ENCODE data around the gene MGAT5.
"Not testable (repeated sequence)": the region's sequence is repeated elsewhere in the genome, so short reads cannot be mapped to it uniquely, and the experiment has no call there.

The MGAT5 gene

DNA sequence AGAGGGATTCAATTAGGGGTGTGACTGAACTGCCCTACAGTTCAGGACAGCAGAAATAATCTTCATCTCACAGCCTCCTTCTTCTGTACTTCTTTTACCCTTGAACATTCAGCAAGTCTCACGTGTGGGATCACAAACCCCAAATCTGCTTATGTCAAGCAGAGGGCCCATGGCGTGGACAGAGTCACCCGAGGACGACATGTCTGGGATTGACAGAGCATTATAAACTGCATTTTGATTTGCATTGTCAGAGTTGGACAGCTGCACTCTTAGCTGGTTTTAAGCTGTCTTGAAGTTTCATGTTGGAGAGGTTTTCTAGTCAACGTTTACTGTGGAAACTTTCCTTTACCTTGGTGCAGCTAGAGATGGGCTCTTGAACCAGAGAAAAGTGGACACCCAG lies 26.4 kb downstream of the MGAT5 start:
- no peak for DNase-seq

DNA sequence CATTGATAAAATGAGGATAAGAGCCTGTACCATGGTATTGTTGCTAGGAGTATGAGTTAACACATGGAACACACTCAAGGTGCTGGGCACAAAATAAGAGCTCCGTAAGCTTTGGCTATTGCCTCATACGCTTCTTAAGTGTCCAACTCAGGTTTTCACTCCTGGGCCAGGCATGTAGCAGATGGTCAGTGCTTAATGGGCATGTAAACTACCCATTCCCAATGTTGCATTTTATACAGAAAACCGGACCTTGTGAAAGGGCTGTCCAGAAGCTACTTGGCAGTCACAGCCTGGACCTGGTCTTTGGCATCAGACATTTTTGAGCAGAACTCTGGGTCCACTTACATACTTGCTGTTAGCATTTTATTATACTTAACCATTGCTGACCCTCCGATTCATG lies 26.9 kb downstream of the MGAT5 start:
- DNase-seq = no peak

DNA sequence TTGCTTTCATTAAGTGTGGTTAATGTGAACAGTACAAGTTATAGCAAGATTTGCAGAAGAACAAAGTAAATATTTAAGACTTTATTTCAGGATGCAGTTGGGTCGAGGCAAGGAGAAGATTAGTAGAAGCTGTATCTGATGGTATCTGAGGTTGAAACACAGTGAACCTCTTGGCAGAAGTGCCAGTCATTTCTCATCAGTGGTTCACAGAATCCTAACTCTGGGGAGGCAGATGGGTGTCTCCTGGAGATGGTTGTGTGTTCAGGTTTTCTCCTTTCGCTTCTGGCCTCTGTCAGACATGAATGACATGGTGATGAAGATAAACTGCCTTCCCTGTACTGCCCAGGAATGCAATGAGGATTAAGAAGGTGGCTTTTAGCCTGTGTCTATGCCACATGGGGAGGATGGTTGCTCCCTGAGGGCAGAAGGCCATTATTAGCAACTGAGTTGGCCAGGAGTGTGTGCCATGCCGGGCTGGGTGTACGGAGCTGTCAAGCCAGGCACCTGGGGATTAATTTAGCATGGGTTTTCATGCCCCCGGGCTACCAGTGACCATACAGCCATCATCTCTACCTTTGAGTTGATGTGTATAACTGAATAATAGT lies 28.0 kb downstream of the MGAT5 start:
- no peak for DNase-seq

GRCh38 chr2:134282629-134283400 lies 28.9 kb downstream of the MGAT5 start:
- peak; percentile 52 for DNase-seq

DNA sequence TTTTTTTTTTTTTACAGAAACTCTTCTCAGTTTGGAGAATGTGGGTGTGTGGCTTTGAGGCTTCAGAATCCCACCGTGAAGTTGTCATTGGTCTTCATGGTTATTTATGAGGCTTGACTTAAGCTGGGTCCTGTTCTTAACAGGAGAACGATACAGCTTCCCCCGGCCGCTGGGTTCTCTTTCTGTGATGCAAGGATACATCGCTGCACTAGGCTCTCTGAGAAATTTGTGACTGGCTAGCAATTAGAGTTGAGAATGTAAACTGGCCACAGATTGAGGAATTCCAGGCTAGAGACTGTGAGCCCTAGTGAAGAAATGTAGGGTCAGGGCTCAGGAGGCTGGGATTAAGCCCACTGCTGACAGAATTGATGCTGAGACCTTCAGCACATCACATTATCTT lies 29.8 kb downstream of the MGAT5 start:
- DNase-seq = no peak

- no peak for DNase-seq
Measured at GRCh38 chr2:134284119-134284670, 30.3 kb downstream of the MGAT5 start.

GRCh38 chr2:134287323-134287722 lies 33.5 kb downstream of the MGAT5 start:
- DNase-seq = no peak

DNA sequence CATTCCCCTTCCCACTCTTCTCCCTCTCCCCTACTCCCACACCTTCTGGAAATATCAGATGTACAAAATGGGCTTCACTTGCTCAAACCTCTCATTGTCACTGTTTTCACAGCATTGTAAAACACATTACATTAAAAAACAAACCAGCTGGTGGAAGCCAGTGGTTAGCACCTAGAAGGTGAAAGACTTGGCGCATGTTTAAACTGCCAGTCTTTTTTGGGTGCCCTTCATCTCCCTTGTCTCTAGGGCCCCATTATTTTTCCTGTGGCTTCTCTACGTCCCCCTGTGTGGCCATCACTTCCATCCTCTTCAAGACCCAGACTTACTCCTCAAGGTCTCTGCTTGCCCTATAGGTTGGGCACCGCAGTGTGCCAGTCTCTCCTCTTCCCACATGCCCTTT lies 34.9 kb downstream of the MGAT5 start:
- no peak for DNase-seq

DNA sequence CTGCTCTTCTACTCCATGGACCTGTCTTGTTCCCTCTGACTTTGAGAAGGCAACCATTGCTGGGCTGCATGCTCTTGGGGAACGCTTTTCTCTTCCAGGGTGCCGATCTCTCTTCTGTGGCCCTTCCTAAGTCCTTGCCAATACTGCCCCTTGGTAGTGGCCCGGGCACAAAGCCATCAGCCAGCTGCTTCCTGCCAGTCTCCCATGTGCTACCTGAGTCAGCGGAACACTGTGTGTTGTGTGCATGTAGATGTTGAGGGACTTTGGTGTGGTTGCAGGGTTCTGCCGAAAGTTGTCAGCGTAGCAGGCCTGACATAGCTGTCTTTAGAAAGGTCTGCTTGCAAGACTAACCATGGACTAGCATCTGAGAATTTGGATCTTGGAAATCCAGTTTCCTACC lies 35.4 kb downstream of the MGAT5 start:
- peak; percentile 63 for DNase-seq

DNA sequence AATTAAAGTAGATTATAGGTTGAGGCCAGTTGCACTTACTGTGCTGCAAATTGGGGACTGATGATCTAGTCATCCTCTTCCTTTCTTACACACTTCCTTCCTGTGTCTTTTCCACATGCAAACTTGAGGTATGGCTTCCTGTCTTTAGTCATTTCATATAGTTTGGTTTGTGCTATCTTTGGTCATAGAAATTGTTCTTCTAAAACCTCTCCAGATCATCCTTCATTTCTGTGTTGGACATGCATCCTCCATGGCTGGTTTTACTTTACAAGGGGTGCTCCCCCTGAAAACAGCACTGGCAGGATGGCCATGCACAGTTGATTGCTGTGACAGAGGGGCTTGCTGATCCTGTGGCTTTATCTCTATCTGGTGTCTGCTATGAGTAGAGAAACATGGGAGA lies 36.5 kb downstream of the MGAT5 start:
- peak; percentile 37 for DNase-seq

GRCh38 chr2:134292514-134292913 lies 38.6 kb downstream of the MGAT5 start:
- no peak for DNase-seq

GRCh38 chr2:134293719-134294537 lies 40.1 kb downstream of the MGAT5 start:
- no peak for DNase-seq

- DNase-seq = not testable (repeated sequence)
Measured at GRCh38 chr2:134294598-134294997, 40.7 kb downstream of the MGAT5 start.

- DNase-seq = no peak
Measured at GRCh38 chr2:134295441-134295840, 41.6 kb downstream of the MGAT5 start.

- DNase-seq = no peak
Measured at GRCh38 chr2:134296301-134296700, 42.4 kb downstream of the MGAT5 start.

- DNase-seq = no peak
Measured at GRCh38 chr2:134299334-134299733, 45.5 kb downstream of the MGAT5 start.

DNA sequence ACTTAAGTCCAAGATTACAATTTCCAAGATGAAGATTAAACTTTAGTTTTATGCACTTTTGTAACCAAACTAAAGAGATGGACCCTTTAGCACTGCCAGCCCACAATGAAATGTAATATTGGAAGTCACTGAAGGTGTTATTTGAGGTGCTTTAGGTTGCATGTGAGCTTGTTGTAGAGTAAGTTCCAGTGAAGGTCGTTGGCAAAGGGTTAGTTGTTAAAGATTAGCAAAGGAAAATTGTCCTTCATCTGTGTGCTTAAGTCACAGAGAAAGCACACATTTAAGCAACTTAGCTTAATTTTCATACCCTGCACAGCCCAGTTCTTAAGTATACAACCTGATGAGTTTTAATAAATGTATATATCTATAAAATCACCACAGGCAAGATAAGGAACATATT lies 46.7 kb downstream of the MGAT5 start:
- DNase-seq = no peak

- no peak for DNase-seq
Measured at GRCh38 chr2:134301099-134301927, 47.4 kb downstream of the MGAT5 start.

- no peak for DNase-seq
Measured at GRCh38 chr2:134301928-134302260, 48.0 kb downstream of the MGAT5 start.

GRCh38 chr2:134304394-134305108 lies 50.7 kb downstream of the MGAT5 start:
- DNase-seq = no peak

DNA sequence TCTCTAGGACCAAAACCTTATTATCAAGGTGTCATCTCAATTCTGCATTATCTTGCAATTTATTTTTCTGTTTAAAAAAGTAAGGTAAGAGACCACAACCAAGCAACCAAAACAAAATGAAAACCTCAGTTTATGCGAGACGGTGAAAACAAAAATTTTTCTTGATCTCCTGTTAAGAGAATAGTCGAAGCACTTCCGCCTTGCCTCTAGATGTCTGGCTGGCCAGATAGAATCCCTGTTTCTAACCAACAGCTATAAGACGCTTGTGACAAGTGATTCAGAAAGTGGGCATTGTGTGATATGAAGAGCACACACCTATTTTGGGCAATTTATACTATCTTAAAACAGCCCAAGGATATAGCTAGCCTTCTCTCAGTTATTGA lies 51.2 kb downstream of the MGAT5 start:
- peak; percentile 33 for DNase-seq

GRCh38 chr2:134306521-134306920 lies 52.6 kb downstream of the MGAT5 start:
- no peak for DNase-seq
